LHCN-M2 (cell line): ENCODE results near the gene EGF. TPM values are rescaled to one million over a fixed set of nuclear protein-coding genes. Genes with fewer than 3 reads are reported as not detected.
A peak's percentile ranks its signal among the peaks of the same experiment; 100 is the strongest.
"Not testable (repeated sequence)": the region's sequence is repeated elsewhere in the genome, so short reads cannot be mapped to it uniquely, and the experiment has no call there.

ENCODE experiments used
- DNase-seq: peaks from one replicate; pipeline ENCODE4 v3.0.0-alpha.2; 2012; ENCODE audit warnings: low read depth
- polyA plus RNA-seq: library from polyadenylated mRNA; unstranded; fragments of >200 nt; gene quantifications from one replicate; pipeline ENCODE4 v1.2.1, GENCODE V29; 2012; ENCODE audit warnings: missing spikeins
- total RNA-seq: library from RNA; depleted of rRNA; stranded (reverse); fragments of >200 nt; gene quantifications from 2 replicates; pipeline ENCODE4 v1.2.3, GENCODE V29; 2014; rRNA removed

Gene EGF
- 0.86 and 2.6 TPM in 2 replicates for total RNA-seq
- polyA plus RNA-seq: 0.97 TPM

- peak; percentile 52 for DNase-seq
Observed at GRCh38 chr4:109912706-109913595, at the start of gene EGF. Gene EGF (plus strand): TSS chr4:109912883. CDS start chr4:109913336, 453 bp downstream.

DNA sequence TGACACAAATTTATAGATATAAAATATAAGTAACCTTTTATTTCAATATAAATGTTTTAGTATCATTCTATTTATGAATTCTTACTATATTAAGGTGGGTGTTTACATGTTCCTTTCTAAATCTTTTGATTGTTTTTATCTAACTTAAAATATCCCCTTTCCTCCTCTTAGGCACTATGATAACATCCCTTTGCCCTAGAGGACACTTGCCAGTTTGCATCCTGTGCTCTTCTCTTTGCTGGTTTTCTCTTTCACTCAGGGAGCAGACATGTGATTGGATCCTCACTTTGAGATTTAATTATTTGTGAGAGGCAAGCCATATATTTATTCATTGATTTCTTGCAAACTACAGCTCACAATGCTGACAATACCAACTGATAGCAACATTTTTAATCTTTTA lies 48.5 kb upstream of the EGF start:
- DNase-seq: no peak

DNA sequence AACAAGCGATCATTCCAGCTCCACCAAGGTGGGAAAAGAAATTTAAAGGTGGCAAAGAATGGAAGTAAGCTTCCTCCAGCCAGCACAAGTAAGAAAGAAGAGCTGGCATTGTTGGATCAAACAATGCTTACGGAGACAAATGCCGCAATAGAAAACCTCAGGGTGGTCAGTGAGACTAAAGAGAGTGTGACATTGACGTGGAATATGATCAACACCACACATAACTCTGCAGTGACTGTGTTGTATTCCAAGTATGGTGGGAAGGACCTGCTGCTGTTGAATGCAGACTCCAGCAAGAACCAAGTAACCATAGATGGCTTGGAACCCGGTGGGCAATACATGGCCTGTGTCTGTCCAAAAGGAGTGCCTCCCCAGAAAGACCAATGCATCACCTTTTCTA lies 42.6 kb upstream of the EGF start:
- DNase-seq: no peak

DNA sequence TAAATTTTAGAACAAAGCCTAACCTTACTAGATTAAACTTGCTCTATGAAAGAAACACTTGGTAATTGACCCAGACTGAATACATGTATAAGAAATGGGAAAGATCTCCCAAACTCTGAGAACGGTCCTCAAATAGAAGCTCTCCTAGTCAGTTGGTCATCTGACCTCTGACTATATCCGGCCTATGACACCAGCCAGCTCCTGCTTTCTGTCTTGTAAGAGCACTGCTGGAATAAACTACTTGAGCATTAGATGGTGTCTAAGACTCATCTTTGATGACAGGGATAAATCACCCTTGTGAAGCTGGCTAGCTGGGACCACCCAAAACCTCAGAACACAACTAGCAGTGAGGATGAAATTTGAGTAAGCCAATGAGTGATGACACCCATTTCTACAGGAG lies 40.6 kb upstream of the EGF start:
- no peak for DNase-seq

GRCh38 chr4:109872950-109873656 lies 39.6 kb upstream of the EGF start:
- DNase-seq: no peak

- no peak for DNase-seq
Observed at GRCh38 chr4:109873791-109874514, 38.7 kb upstream of the EGF start.

DNA sequence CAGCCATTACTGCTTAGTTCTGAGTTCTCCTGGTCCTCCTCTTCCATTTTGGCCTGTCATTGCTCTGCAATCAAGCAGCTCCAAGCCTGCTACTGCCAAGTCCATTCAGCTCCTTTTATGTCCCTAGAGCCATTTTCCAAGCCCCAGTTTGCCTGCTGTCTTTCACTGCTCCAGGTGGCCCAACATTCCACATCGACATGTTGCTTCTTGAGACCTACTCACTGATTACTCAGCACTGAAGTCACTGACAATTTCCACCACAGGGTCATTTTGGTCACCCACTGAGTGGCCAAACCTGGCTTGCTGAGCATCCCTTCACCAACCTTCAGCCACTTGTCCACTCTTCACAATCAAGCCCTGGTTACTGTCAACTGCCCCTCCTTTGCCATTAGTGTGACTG lies 37.6 kb upstream of the EGF start:
- no peak for DNase-seq

DNA sequence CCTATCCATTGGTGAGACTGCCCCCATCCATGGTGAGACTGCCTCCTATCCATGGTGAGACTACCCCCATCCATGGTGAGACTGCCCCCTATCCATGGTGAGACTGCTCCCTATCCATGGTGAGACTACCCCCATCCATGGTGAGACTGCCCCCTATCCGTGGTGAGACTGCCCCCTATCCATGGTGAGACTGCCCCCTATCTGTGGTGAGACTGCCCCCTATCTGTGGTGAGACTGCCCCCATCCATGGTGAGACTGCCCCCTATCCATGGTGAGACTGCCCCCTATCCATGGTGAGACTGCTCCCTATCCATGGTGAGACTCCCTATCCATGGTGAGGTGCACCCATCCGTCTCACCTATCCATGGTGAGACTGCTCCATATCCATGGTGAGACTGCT lies 37.1 kb upstream of the EGF start:
- not testable (repeated sequence) for DNase-seq

DNA sequence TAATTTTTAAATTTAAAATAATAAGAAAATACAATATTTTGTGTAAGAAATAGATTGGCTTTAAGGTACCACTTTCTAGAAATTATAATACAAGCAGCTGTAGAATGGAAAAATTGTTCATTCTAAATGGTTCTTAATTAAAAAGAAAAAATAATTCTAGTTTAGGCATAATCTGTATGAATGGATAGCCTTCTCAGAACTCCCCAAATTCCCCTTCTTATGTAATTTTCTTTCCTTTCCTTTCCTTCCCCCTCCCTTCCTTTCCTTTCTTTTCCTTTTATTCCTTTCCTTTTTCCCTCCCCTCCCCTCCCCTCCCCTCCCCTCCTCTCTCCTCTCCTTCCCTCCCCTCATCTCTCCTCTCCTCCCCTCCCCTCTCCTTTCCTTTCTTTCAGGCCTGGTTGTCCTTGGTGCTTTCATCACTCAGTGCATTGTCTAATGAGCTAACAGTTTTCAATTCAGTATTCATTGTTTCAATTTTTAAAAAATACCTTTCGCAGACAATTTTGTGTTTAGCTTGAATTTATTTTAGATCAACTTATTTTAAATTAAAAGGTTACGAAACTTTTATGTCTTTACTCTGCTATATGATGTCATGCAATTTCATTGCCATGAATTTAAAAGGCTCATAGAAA lies 35.9 kb upstream of the EGF start:
- DNase-seq: no peak

DNA sequence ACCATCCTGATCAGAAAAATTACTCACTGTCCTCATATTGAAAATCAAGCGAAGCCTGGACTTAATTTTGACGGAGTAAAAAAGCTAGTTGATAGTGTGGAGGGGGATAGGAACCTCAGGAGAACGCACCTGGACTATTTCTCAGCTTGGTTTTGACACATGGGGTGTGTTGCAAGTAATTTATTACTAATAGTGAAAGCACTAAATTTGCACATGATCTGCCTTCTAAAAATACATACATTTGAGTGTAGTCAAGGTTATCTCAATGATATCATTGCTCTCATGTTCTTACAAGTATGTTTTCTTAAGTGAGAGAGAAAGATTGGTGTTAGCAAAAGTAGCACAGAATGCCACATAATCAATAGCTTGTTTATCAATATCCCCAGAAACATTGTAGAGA lies 35.3 kb upstream of the EGF start:
- DNase-seq: no peak

- no peak for DNase-seq
Observed at GRCh38 chr4:109878355-109878754, 34.3 kb upstream of the EGF start.

GRCh38 chr4:109879081-109879480 lies 33.6 kb upstream of the EGF start:
- DNase-seq: no peak

DNA sequence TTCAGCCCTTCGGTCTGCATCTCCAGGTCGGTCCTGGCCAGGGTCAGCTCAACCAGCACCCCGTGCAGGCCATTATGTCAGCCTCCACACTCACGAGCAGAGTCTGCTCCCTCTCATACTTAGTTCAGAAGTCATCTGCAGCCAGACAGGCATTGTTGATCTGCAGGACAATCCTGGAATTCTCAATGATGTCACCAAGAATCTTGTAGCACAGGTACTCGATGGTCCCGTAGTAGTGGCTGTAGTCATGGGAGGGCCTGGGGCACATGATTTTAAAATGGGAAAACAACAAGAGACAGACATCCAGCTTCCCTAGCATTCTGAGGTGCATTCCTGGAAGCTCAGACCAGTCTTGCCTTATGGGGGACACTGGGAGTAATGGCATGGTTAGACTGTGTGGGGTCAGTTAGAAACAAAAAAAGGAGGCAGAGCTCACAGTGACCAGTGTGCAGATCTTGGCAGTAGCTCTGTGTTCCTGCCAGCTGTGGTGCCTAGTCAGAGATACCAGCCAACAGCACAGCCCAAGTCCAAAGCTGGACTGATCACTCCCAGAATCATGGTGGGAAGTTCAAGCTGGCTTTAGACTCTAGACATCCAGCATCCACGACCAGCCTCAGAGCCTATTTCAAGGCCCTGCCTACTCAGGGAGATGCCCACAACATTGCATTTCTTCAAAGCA lies 32.9 kb upstream of the EGF start:
- no peak for DNase-seq

- no peak for DNase-seq
Observed at GRCh38 chr4:109886303-109886702, 26.4 kb upstream of the EGF start.

GRCh38 chr4:109887071-109887470 lies 25.6 kb upstream of the EGF start:
- DNase-seq: no peak

DNA sequence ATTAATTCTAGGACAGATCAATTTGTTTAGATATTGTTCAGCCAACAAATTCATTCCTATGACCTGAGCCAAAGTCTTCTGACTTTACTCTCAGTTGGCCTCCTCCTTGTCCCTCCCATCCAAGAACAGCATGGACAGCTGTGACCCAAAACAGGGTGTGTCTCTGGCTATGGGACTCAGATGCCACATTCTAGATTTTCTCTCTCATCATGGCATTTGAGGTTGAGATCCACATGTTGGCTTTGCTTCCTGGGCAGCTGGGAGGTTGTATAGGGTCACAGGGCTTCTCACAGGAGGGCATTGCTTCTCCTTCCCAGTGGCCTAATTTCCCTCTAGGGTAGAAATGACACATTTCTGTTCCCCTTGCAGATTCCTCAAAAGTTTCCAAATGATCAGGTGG lies 22.6 kb upstream of the EGF start:
- peak; percentile 7 for DNase-seq

- no peak for DNase-seq
Observed at GRCh38 chr4:109902559-109903251, 10.0 kb upstream of the EGF start.

- no peak for DNase-seq
Observed at GRCh38 chr4:109908731-109909130, 4.0 kb upstream of the EGF start.

GRCh38 chr4:109910256-109910655 lies 2.4 kb upstream of the EGF start:
- DNase-seq: no peak

GRCh38 chr4:109913596-109914241 lies 1.0 kb downstream of the EGF start:
- peak; percentile 25 for DNase-seq
